ENCODE results near the gene KDM2A.
A peak's percentile ranks its signal among the peaks of the same experiment; 100 is the strongest.

Gene KDM2A

DNA sequence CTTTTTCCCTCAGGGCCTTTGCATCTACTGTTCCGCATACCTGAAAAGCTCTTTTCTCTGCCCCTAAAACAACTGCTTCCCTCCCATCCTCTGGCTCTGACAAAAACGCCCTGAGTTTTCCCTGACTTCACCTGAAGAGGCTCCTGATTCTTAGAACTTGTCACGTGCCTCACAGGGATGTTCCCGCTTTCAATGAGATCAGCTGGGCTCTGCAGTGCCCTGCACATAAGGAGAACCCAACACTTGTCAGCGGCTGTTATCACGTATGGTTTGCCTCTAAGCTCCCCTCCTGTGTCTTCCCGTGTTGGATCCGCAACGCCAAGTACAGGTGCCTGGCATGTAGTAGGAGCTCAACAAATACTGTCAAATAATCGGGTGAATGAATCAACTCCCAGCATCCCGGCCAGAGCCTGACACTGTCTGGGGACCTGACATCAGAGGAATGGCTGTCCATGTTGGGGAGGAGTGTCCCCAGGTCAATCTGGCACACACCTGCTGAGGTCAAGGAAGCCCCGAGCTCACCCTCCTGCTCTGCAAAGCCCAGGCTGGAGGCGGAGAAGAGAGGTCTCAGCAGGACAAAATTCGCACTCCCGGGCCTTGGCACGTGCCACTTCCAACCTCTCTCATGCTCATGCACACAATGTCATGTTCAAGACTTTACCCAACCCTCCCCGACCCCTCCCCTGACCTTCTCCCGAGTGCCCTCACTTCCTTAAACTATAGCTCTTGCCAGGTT lies 143.1 kb downstream of the KDM2A start:
- no peak for DNase-seq (ENCODE audit: low read depth)

GRCh38 chr11:67262731-67263675 lies 143.9 kb downstream of the KDM2A start:
- DNase-seq (ENCODE audit: low read depth), result peak; percentile 59

GRCh38 chr11:67264260-67264659 lies 145.2 kb downstream of the KDM2A start:
- DNase-seq (ENCODE audit: low read depth), result no peak

- no peak for DNase-seq (ENCODE audit: low read depth)
Measured at GRCh38 chr11:67264877-67265632, 146.0 kb downstream of the KDM2A start.

- peak; percentile 75 for DNase-seq (ENCODE audit: low read depth)
Measured at GRCh38 chr11:67265633-67266448, 146.8 kb downstream of the KDM2A start.

GRCh38 chr11:67266449-67267187 lies 147.6 kb downstream of the KDM2A start, which contains the start of gene GRK2:
Gene GRK2, plus strand, starts transcription at chr11:67266473. Its CDS starts 227 bp downstream, at chr11:67266700.
- no peak for DNase-seq (ENCODE audit: low read depth)

DNA sequence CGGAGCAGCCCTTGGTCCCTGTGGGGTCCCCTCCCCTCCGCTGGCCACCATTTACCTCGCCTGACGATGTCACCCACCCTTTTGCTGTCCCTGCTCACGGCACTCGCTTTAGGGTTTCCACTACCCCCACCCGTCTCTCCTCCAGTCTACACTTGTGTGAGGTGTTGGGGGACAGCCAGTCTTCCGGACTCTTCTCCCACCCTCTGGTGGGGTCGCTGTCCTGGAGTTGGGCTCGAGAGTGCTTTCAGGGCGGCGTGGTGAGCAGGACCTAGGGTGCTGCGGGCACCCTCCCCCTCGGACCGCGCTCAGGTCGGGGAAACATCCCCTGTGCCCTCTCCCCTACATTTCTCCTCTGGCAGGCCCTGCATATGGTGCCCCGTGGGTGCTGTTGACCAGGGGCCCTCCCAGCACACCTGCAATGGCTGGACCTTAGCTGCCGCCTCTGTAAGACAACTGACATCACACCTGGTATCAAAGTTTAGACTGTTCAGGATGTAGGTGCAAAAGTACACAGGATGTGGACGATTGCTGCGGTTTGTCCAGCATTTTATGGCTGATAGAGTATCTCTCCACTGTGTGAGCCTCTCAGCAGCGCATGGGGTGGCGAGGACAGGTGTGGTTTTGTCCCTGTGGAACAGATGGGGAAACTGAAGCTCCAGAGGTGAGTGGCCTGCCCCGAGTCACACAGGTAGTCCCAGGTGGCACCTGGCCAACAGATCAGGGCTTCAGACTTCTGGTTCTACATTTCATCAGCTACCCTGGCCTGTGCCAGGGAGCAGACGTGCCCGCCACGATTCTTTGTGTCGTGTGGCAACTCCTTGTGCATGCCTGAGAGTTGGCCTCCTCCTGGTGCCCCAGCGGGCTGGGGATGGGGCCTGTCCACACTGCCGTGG lies 148.4 kb downstream of the KDM2A start:
- DNase-seq (ENCODE audit: low read depth), result no peak

DNA sequence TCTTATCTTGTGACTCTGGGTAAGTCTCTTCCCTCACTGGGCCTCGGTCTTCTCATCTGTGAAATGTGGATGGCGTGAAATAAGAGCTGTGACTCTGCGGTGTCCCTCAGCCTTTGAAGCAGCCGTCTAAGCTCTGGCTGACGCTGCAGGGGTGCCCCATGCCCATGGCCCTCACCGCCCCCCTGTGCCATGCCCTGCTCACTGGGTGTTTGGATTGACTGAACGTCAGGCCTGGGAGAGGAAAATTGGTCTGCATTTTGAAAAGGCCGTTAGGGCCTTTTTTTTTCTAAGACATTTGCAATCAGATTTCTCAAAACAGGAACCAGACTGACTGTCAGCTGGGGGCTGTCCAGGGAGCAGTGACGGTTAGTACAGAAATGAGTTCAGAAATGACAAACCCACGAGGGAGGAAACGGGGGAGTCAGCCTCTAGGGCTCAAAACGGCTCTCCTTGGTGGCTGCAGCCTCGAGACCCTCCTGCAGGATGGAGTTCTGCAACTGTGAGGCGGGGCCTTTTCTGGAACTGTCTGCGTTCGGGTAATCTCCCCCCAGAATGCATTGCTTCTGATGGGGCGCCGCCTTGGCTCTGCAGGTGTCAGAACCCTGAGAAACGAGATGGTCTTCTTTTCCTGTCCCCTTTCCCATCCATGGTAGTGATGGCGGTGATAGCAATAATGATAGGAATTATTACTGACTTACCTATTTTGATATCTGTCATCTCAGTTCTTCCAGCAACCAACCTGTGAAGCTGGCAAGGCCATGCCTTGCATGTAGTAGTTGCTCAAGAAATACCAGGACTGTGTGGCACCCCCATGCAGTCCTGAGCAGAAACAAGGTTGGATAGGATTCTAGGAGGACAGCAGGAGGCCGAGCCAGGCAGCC lies 149.3 kb downstream of the KDM2A start:
- DNase-seq (ENCODE audit: low read depth), result no peak

GRCh38 chr11:67268962-67269268 lies 149.9 kb downstream of the KDM2A start:
- no peak for DNase-seq (ENCODE audit: low read depth)

DNA sequence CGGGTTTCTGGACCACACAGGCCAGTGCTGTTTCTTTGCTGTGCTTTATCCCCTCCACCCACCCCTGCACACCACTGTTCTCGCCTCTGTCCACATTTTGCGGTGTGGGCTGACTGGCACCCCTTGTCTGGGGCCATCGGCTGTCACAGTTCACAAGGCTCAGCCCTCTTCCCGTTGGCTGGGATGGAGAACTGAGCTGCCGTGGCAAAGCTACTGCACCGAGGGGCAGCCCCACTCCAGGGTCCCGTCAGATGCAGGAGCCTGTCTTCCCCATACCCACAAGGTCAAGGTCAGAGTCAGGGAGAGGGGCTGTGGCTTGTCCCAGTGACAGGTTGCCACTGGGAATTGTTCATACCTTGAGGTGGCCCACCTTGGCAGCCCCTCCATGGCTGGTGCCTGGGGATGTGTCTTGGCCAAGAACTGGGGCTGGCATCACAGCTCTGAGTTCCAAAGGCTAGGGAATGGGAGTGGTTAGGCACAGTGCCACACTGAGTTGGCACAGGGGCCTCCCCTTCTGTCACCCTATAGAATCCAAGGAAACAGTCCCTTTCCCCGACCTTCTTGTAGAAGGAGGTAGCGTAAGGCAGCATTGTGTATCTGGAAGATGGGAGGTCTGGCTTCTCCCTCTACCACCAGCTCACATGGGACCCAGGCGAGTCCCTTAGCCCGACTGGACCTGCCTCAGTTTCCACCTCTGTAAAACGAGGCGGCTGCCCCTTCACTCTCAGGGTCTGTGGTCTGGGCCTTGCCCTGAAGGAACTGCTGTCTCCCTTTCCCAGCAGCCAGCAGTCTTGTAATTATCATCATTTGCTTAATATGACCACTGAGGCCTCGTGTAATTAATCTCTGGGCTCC lies 150.6 kb downstream of the KDM2A start:
- DNase-seq (ENCODE audit: low read depth), result no peak

DNA sequence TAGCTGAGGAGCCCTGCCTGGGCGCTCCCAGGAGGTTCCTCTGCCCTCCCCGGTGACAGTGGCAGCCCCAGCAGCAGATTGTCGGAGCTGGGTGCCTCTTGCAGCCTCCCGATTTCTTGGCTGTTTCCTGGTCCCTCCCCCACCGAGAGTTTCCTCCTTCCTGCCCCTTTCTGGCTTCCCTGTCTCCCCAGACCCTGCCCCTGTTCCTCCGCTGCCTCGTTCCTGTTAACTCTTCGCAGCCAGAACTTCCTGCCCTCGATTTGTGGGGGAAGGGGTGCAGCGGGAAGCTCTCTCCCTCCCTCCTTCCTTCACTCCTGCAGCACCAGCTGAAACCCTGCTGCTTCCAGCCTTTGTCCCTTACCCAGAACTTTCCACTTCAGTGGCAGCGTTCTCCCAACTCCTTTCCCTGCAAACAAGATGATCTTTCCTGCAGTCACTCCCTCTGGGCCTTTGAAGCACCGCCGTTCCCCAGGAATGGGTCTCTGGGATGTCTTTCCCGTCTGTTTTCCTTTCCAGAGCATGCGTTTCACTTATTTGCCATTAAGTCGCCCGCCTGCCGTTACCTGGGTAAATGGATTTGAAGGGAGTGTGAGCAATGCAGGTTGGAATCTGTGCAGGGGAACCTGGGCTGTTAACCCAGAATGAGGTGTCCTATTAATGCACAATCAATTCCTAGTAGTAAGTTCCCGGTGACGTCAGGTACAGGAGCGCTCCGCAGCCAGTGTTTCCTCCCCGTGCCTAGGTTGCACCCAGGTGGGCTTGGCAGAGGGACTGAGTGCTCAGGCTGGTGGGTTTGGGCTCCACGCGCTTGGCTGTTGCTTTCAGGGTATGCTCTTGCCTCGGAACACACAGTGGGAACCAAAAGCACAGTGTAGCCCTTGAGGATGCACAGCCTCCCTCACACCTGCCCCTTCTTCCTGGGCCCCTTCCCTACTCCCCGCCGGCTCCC lies 151.5 kb downstream of the KDM2A start:
- no peak for DNase-seq (ENCODE audit: low read depth)

GRCh38 chr11:67271205-67271540 lies 152.1 kb downstream of the KDM2A start:
- DNase-seq (ENCODE audit: low read depth), result no peak

GRCh38 chr11:67271541-67272284 lies 152.7 kb downstream of the KDM2A start:
- DNase-seq (ENCODE audit: low read depth), result peak; percentile 34

GRCh38 chr11:67272327-67273259 lies 153.5 kb downstream of the KDM2A start:
- no peak for DNase-seq (ENCODE audit: low read depth)
